Medulla oblongata (tissue), 1 donor: ENCODE measurements around the gene RDH14.

Source experiments
- DNase-seq: peaks from one replicate; pipeline ENCODE4 v3.0.0-alpha.2; 2015; ENCODE audit errors: extremely low spot score

Gene RDH14

DNA sequence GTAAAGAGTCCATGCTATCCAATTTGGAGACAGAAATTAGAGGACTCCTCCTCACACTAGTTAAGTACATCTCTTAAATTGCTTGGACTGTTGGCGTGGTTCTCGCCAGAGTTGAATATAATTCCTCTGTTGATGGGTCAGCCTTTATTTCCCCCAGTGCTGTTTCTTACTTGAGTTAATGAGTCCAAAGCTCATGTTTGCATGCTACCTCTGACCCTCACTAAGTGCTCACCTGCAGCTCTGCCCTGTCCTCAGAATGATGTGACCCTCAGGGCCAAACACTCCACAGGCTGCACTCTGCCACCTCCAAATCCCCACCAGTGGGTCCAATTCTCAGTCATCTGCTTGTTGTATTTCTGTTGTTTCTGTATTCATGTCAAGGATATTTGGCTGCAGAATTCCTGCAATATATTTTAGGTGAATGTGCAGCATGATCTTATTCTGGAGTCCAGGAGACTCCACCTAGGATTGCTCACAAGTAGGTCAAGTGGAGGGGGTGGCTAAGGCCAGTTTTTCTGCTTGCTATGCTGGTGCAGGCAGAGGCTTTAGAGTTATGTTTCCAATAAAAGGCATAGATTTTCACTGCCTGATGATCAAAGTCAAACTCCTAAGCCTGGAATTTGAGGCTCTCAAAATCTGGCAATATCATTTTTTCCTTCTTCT, 37.8 kb downstream of the RDH14 start:
- no peak for DNase-seq

DNA sequence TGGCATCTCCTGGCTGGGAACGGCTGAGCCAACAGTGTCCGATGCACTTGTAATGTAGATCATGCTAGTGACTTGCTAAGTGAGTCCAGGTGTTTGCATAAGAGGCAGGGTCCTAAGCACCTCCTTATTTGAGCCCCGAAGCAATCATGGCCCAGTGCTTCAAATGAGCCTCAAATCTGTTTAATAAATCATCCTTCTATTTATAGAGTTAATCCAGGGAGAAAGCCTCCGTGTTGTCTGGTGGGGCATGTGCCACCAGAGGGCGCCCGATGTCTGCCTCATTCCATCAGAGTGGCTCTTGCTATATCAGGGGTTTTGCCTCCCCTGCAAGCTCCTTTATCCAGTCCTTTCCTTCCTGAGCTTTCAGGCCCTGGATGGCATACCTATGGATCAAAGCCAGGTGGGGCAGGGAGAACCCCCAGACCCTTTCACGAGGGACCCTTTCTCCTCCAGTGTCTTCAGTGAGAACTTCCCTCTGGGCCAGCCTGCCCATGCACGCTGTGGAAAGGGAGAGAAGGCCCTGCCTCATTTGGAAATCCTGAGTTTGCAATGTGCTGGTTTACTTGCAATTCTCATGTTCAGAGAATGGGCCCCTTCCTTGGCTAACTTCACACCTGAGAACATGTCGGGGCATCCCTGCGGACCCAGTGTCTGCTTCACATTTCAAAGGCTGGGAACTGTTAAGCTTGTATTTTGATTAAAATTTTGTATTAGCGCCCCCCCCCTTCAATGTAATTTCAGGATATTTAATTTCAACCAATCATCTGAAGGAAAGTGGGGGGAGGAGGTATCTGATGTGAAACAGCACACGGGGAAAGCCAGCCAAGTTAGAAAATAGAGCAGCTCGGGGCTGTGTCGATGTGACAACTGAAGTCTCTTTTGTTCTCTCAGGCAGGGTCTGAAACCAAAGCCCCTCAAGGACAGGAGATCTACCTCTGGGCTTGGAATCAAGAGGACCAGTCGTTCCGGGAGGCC, 39.7 kb downstream of the RDH14 start:
- peak; percentile 80 for DNase-seq

DNA sequence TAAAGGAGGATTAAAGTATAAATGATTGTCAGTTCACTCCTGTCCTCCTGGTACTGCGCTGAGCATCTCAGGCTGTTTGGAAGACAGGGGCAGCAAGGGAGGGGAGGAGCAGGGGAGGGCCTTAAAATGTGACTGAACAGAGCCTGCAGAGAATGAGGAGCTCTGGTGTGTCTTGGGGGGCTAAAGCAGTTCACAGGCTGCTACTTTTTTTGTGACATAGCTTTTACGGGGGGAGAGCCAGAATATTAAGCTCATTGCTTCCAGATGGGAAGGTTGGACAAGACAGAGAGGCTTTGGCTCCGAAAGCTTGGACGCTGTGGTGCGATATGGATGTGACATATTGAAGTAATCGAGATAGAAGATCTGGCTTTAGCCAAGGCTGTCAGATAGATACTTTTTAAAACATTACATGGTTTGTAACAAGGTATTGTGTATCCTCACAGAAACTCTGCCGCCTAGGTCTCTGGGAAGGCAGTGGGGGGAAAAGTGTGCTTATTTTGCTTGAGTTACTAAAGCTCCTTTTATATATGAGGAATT, 40.5 kb downstream of the RDH14 start:
- no peak for DNase-seq

- no peak for DNase-seq
Observed at GRCh38 chr2:18518116-18519111, 42.0 kb downstream of the RDH14 start.

- DNase-seq = no peak
Observed at GRCh38 chr2:18517386-18517785, 43.1 kb downstream of the RDH14 start.

GRCh38 chr2:18516112-18516511, 44.3 kb downstream of the RDH14 start:
- no peak for DNase-seq

DNA sequence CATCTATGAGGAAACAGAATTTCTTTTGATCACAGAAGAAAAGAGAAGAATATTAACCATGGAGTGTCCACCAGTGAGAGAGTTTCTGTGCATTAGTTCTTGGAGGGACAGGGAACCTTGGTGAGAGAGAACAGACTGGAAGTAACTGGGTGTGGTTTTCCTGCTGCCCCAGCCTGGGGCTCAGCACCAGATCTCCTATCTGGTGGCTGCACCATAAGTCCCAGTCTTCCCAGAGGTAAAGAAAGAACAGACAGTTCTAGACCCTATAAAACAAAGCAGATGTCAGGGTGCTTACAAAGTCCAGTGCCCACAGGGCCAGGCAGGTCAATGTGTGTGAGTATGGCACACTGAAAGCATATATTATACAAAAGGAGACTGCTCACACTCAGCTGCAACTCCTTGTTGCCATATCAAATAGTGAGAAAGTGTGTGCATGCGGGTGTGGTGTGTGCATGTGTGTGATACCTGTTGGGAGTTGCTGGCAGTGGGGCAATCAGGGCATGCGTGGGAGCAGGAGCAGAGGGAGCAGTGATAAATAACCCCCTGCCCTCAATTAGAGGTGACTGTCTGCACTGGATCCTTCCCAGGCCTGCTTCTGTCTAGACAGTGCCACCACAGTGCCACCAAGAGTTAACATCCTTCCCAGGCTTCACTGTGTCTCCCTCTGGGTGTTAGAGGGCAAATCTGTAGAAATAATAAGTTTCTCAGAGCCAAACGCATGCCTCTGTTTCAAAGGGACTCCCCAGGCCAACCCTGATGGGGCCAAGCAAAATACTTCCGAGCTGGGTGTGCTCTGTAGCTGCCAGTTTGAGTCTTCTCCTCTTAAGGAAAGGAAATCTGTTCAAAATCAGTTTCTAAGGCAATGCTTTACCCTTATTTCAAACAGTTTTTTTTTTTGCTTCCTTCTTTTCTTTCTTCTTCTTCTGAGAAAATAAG, 45.7 kb downstream of the RDH14 start:
- no peak for DNase-seq

DNA sequence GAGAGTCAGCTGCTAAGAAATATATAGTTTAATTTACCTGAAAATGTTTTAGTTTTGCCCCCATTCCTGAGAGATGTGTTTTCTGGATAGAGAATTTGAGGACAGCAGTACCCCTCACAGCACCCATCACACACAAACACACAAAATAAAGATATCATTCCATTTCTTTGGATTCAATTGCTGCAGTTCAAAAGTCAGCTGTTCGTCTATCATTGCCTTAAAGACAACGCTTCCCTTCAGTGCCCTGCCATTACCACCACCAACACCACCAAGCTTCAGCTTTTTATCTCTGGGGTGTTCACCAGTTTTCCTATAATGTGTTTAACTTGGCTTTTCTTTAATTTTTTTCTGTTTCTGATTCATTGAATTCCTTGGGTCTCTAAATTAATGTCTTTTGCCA, 49.7 kb downstream of the RDH14 start:
- DNase-seq = no peak

GRCh38 chr2:18506883-18507509, 53.5 kb downstream of the RDH14 start:
- no peak for DNase-seq

DNA sequence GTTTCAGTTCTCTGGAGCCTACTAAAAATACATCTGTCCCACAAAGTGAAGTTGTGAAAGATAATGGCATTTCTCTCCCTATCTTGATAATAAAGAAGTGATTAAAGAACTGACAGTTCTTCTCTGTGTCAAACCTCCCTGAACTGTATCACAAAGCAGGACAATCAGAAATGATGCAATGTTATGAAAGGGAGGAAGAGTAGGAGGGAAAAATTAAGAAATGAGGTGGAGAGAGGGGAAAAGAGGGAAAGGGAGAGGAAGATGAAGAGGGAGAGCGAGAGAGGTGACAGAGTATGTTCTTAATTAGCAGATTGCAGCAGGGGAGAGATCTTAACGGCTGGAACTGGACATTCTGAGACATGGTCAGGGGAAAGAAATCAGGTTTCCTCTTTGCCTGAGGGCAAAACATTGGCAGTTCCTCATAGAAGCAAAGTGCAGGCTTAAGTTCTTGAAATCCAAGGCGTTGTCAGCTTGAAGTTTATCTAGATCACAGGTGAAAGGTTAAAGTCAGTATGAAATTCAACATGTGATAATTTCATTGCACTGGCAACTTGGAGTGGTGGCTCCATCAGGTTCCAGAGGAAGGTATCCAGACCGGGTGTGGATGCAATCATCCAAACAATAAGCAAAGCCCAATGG, 54.6 kb downstream of the RDH14 start:
- no peak for DNase-seq
